CD14-positive monocyte (primary cell): Measurements from ENCODE around the gene DRGX. TPM values are rescaled to one million over a fixed set of nuclear protein-coding genes. Genes with fewer than 3 reads are reported as not detected.

Source experiments
- DNase-seq, 3 donors: peaks; one replicate each; pipeline ENCODE4 v3.0.0-alpha.2; 2011 to 2022
- H2AFZ ChIP-seq: 2 replicates; pipeline ENCODE4 v1.6.0; 2012; ENCODE audit warnings: mild to moderate bottlenecking, low read depth, low read length, inconsistent platforms; ENCODE audit not compliant: insufficient read depth, poor library complexity, severe bottlenecking
- H3K27ac ChIP-seq, 2 donors: 1 replicate in 1 of 2; 2 replicates in 1 of 2; pipeline ENCODE4 v1.5.1; 2012 to 2013; ENCODE audit warnings: low read length in 2 of 2, control low read depth in 1 of 2, inconsistent platforms in 1 of 2, low read depth in 1 of 2, mild to moderate bottlenecking in 1 of 2
- H3K27me3 ChIP-seq, 2 donors: one replicate each; pipeline versions ENCODE4 v1.6.0 to v1.6.1; 2011 to 2013; ENCODE audit warnings: low read length in 2 of 2; ENCODE audit not compliant: control insufficient read depth in 2 of 2, insufficient read depth in 2 of 2
- H3K36me3 ChIP-seq, 2 donors: replicated peaks in 1 of 2; 1 replicate in 1 of 2; 2 replicates in 1 of 2; pipeline versions ENCODE4 v1.5.1 to v1.6.1; 2012 to 2013; ENCODE audit warnings: low read length in 2 of 2, control low read depth in 1 of 2, inconsistent platforms in 1 of 2, mild to moderate bottlenecking in 1 of 2; ENCODE audit not compliant: insufficient read depth in 2 of 2, control insufficient read depth in 1 of 2
- H3K4me1 ChIP-seq, 2 donors: 1 replicate in 1 of 2; 2 replicates in 1 of 2; pipeline versions ENCODE4 v1.5.1 to v1.6.1; 2012 to 2013; ENCODE audit warnings: low read length in 2 of 2, control low read depth in 1 of 2, inconsistent platforms in 1 of 2, mild to moderate bottlenecking in 1 of 2, moderate library complexity in 1 of 2; ENCODE audit not compliant: insufficient read depth in 2 of 2, control insufficient read depth in 1 of 2
- H3K4me2 ChIP-seq: replicated peaks from 2 replicates; pipeline ENCODE3; 2012; ENCODE audit warnings: low read length, moderate library complexity, mild to moderate bottlenecking; ENCODE audit not compliant: poor library complexity, severe bottlenecking; ENCODE audit errors: extremely low read depth
- H3K4me3 ChIP-seq, 3 experiments: fragments of 200-600 bp in 1 of 3; sonication (generic) in 1 of 3; replicated peaks in 1 of 3; 1 replicate in 2 of 3; 2 replicates in 1 of 3; pipeline ENCODE4 v1.5.1; 2011 to 2013; ENCODE audit warnings: low read length in 3 of 3, mild to moderate bottlenecking in 3 of 3, control low read depth in 2 of 3, low read depth in 2 of 3, inconsistent platforms in 1 of 3, moderate library complexity in 1 of 3
- H3K79me2 ChIP-seq: 2 replicates; pipeline ENCODE4 v1.6.0; 2012; ENCODE audit warnings: mild to moderate bottlenecking, control low read depth, inconsistent platforms, low read length, moderate library complexity; ENCODE audit not compliant: insufficient read depth
- H3K9ac ChIP-seq: 2 replicates; pipeline ENCODE4 v1.6.0; 2017; ENCODE audit warnings: low read length, mild to moderate bottlenecking; ENCODE audit not compliant: insufficient read depth, poor library complexity, severe bottlenecking
- H3K9me3 ChIP-seq, 2 donors: replicated peaks in 1 of 2; 1 replicate in 1 of 2; 2 replicates in 1 of 2; pipeline versions ENCODE4 v1.5.1 to v1.6.1; 2012 to 2013; ENCODE audit warnings: low read length in 2 of 2, control low read depth in 1 of 2; ENCODE audit not compliant: control insufficient read depth in 1 of 2, insufficient read depth in 1 of 2
- H4K20me1 ChIP-seq: 2 replicates; pipeline ENCODE4 v1.6.0; 2012; ENCODE audit warnings: mild to moderate bottlenecking, low read length, control low read depth, moderate library complexity; ENCODE audit not compliant: insufficient read depth
- H3K27ac Mint-ChIP-seq, 7 donors: one replicate each; pipeline ENCODE4 v1.8.0; 2020; ENCODE audit warnings: mild to moderate bottlenecking in 7 of 7, mixed read lengths in 7 of 7, moderate library complexity in 6 of 7, inconsistent platforms in 2 of 7
- H3K27me3 Mint-ChIP-seq, 3 donors: one replicate each; pipeline ENCODE4 v1.8.0; 2021 to 2022; ENCODE audit warnings: low read depth in 3 of 3, mild to moderate bottlenecking in 3 of 3, mixed read lengths in 3 of 3, moderate library complexity in 3 of 3, inconsistent platforms in 1 of 3
- H3K36me3 Mint-ChIP-seq, 2 donors: one replicate each; pipeline ENCODE4 v1.8.0; 2020; ENCODE audit warnings: mixed read lengths in 2 of 2, inconsistent platforms in 1 of 2, mild to moderate bottlenecking in 1 of 2
- H3K4me1 Mint-ChIP-seq: one replicate; pipeline ENCODE4 v1.8.0; 2020; ENCODE audit warnings: mild to moderate bottlenecking, mixed read lengths
- H3K4me3 Mint-ChIP-seq, 2 donors: one replicate each; pipeline ENCODE4 v1.8.0; 2020; ENCODE audit warnings: mild to moderate bottlenecking in 2 of 2, mixed read lengths in 2 of 2, moderate library complexity in 1 of 2
- H3K9me3 Mint-ChIP-seq, 7 donors: one replicate each; pipeline ENCODE4 v1.8.0; 2020 to 2022; ENCODE audit warnings: mixed read lengths in 7 of 7, mild to moderate bottlenecking in 6 of 7, moderate library complexity in 6 of 7, inconsistent platforms in 2 of 7
- CTCF ChIP-seq: fragments of 200-600 bp; IDR thresholded peaks from one replicate; pipeline ENCODE4 v1.8.0; 2022; ENCODE audit warnings: antibody characterized with exemption, mild to moderate bottlenecking
- WGBS: methylation state at CpG from one replicate; pipeline ENCODE4 v1.1.5; 2013; ENCODE audit warnings: missing lambda C conversion rate; ENCODE audit not compliant: insufficient coverage; 5-methylcytosine and 5-hydroxymethylcytosine counted together
- intact Hi-C, 2 donors: fragments of 100-400 bp; cut with micrococcal nuclease; formaldehyde crosslinking; loops; one replicate each; pipeline versions ENCODE4 v1.15.0 to v1.15.1; 2023
- polyA plus RNA-seq, 3 donors: library from polyadenylated mRNA; depleted of rRNA in 1 of 3; unstranded in 2 of 3; stranded (reverse) in 1 of 3; fragments of 300-500 nt in 2 of 3; fragments of >200 nt in 1 of 3; fragmentation: Illumina TruSeq in 2 of 3; gene quantifications; 1 replicate in 2 of 3; 2 replicates in 1 of 3; pipeline ENCODE4 v1.2.3, GENCODE V29; 2012 to 2021

DRGX gene
- polyA plus RNA-seq, 3 donors = not detected

GRCh38 chr10:49426490-49427360 lies 30.8 kb upstream of the DRGX start:
- no peak overlapping the region for H3K4me3 Mint-ChIP-seq

GRCh38 chr10:49419005-49419404 lies 23.1 kb upstream of the DRGX start:
- no peaks in the 10 kb centered on the region for H3K9me3 ChIP-seq
- H3K27me3 ChIP-seq = no peaks in the 10 kb centered on the region
- no peak overlapping the region for H3K4me3 Mint-ChIP-seq
- DNase-seq = no peak
- H4K20me1 ChIP-seq = no peaks in the 10 kb centered on the region
- H2AFZ ChIP-seq = no peak overlapping the region
- WGBS = 79% methylated on average over 3 of the region's 7 CpGs
- H3K79me2 ChIP-seq = no peaks in the 10 kb centered on the region
- H3K36me3 ChIP-seq = no peaks in the 10 kb centered on the region
- peaks cover 0 to 3% (median under 1%) of the 10 kb centered on the region in 7 donors for H3K9me3 Mint-ChIP-seq
- peaks cover 0 to 5% (median 1%) of the 10 kb centered on the region in 3 donors for H3K27me3 Mint-ChIP-seq
- H3K36me3 Mint-ChIP-seq = no peaks in the 10 kb centered on the region
- H3K27ac Mint-ChIP-seq = peak overlapping the region in 1 of 7 donors; percentile 28
- H3K9ac ChIP-seq = no peak overlapping the region
- TF ChIP-seq CTCF = no peak
- H3K4me1 ChIP-seq = no peaks in the 10 kb centered on the region
- no peak overlapping the region for H3K4me2 ChIP-seq
- peaks cover 4% of the 10 kb centered on the region for H3K4me1 Mint-ChIP-seq
- no peak overlapping the region for H3K4me3 ChIP-seq
- intact Hi-C loops = loop anchor here in 1 of 2 donors (10.0 kb wide), 1 partner anchor 434 kb away; no protein-coding TSS in a partner anchor
- no peak overlapping the region for H3K27ac ChIP-seq

More at GRCh38 chr10:49426490-49427360, 30.8 kb upstream of the DRGX start:
- Histone ChIP-seq H3K4me3 (no peak overlapping the region), H3K9ac (no peak overlapping the region), H3K27me3 (no peaks in the 10 kb centered on the region), H4K20me1 (no peaks in the 10 kb centered on the region), H3K9me3 (peaks cover 18 to 23% of the 10 kb centered on the region in 2 donors), H2AFZ (no peak overlapping the region), H3K27ac (no peak overlapping the region), H3K4me1 (no peaks in the 10 kb centered on the region), H3K4me2 (no peak overlapping the region), H3K36me3 (no peaks in the 10 kb centered on the region), H3K79me2 (no peaks in the 10 kb centered on the region)
- H3K27me3 Mint-ChIP-seq = peaks cover 0 to 2% (median 0%) of the 10 kb centered on the region in 3 donors
- no peak for DNase-seq
- intact Hi-C loops = no loop called here
- TF ChIP-seq CTCF = no peak
- WGBS = 93% methylated on average over 7 of the region's 9 CpGs
- H3K9me3 Mint-ChIP-seq = peaks cover 16 to 29% (median 23%) of the 10 kb centered on the region in 7 donors
- H3K27ac Mint-ChIP-seq = no peak overlapping the region
- no peaks in the 10 kb centered on the region for H3K36me3 Mint-ChIP-seq
- H3K4me1 Mint-ChIP-seq = peaks cover 4% of the 10 kb centered on the region
